GM21723 (cell line): Measurements from ENCODE around the gene DNAJB12.
"Not testable (repeated sequence)": the region's sequence is repeated elsewhere in the genome, so short reads cannot be mapped to it uniquely, and the experiment has no call there.

ENCODE experiments used
- ATAC-seq: cut with Tn5 transposase; IDR thresholded peaks from one replicate; pipeline ENCODE4 v1.9.1; 2021; ENCODE audit warnings: mild to moderate bottlenecking, moderate library complexity; ENCODE audit not compliant: unreplicated experiment

DNAJB12 gene

GRCh38 chr10:72355214-72355555, 466 bp upstream of the DNAJB12 start:
- ATAC-seq: peak; percentile 14

- ATAC-seq: peak; percentile 14
Observed at GRCh38 chr10:72353965-72354355, 759 bp downstream of the DNAJB12 start.

GRCh38 chr10:72353028-72353964, 1.4 kb downstream of the DNAJB12 start:
- ATAC-seq: no peak

GRCh38 chr10:72351479-72351878, 3.2 kb downstream of the DNAJB12 start:
- no peak for ATAC-seq

- no peak for ATAC-seq
Observed at GRCh38 chr10:72349438-72349837, 5.3 kb downstream of the DNAJB12 start.

- ATAC-seq: no peak
Observed at GRCh38 chr10:72348282-72348681, 6.4 kb downstream of the DNAJB12 start.

- ATAC-seq: not testable (repeated sequence)
Observed at GRCh38 chr10:72346117-72346516, 8.6 kb downstream of the DNAJB12 start.

GRCh38 chr10:72344932-72345331, 9.8 kb downstream of the DNAJB12 start:
- ATAC-seq: no peak

GRCh38 chr10:72342911-72343310, 11.8 kb downstream of the DNAJB12 start:
- no peak for ATAC-seq

GRCh38 chr10:72340510-72341261, 14.0 kb downstream of the DNAJB12 start:
- ATAC-seq: no peak

GRCh38 chr10:72338180-72338579, 16.5 kb downstream of the DNAJB12 start:
- ATAC-seq: no peak

- ATAC-seq: no peak
Observed at GRCh38 chr10:72337722-72338121, 17.0 kb downstream of the DNAJB12 start.

GRCh38 chr10:72337039-72337629, 17.6 kb downstream of the DNAJB12 start:
- ATAC-seq: no peak

- no peak for ATAC-seq
Observed at GRCh38 chr10:72336259-72337038, 18.3 kb downstream of the DNAJB12 start.

GRCh38 chr10:72335394-72336258, 19.1 kb downstream of the DNAJB12 start:
- peak; percentile 35 for ATAC-seq

- peak; percentile 54 for ATAC-seq
Observed at GRCh38 chr10:72334825-72335393, 19.8 kb downstream of the DNAJB12 start.

- ATAC-seq: peak; percentile 3
Observed at GRCh38 chr10:72334196-72334824, 20.4 kb downstream of the DNAJB12 start.

- no peak for ATAC-seq
Observed at GRCh38 chr10:72333112-72334015, 21.4 kb downstream of the DNAJB12 start.
